BLaER1 (cell line): Measurements from ENCODE around the gene LASP1NB.

Experiments used
- H3K27ac ChIP-seq: shearing (Covaris generic); formaldehyde crosslinking; 2 replicates; pipeline ENCODE4 v1.8.1; 2022
- H3K27me3 ChIP-seq: shearing (Covaris generic); formaldehyde crosslinking; 2 replicates; pipeline ENCODE4 v1.8.1; 2022
- H3K36me3 ChIP-seq: shearing (Covaris generic); formaldehyde crosslinking; 2 replicates; pipeline ENCODE4 v1.8.1; 2022
- H3K4me1 ChIP-seq: shearing (Covaris generic); formaldehyde crosslinking; 2 replicates; pipeline ENCODE4 v1.8.1; 2022
- H3K4me2 ChIP-seq: shearing (Covaris generic); formaldehyde crosslinking; 2 replicates; pipeline ENCODE4 v1.8.1; 2022
- H3K4me3 ChIP-seq: shearing (Covaris generic); formaldehyde crosslinking; 2 replicates; pipeline ENCODE4 v1.8.1; 2022
- H3K9ac ChIP-seq: shearing (Covaris generic); formaldehyde crosslinking; 2 replicates; pipeline ENCODE4 v1.8.1; 2022
- H3K9me3 ChIP-seq: shearing (Covaris generic); formaldehyde crosslinking; 2 replicates; pipeline ENCODE4 v1.8.1; 2022
- H4K20me1 ChIP-seq: shearing (Covaris generic); formaldehyde crosslinking; 2 replicates; pipeline ENCODE4 v1.8.1; 2022
- Cebpa-rat ChIP-seq: shearing (Covaris generic); IDR thresholded peaks from 2 replicates; pipeline ENCODE4 v1.8.1; 2022

LASP1NB gene

GRCh38 chr17:38894276-38894675 is 31.1 kb upstream of the LASP1NB start:
- Histone ChIP-seq H3K9ac (no peak overlapping the region), H3K9me3 (no peaks in the 10 kb centered on the region), H3K4me1 (peaks cover 89% of the 10 kb centered on the region), H4K20me1 (peaks cover 7% of the 10 kb centered on the region; the same call in 1 of the 2 replicates), H3K4me3 (no peak overlapping the region), H3K36me3 (peaks cover 75% of the 10 kb centered on the region), H3K27me3 (no peaks in the 10 kb centered on the region), H3K27ac (peak overlapping the region; percentile 78), H3K4me2 (peak overlapping the region; percentile 65)
- no peak for TF ChIP-seq Cebpa-rat

DNA sequence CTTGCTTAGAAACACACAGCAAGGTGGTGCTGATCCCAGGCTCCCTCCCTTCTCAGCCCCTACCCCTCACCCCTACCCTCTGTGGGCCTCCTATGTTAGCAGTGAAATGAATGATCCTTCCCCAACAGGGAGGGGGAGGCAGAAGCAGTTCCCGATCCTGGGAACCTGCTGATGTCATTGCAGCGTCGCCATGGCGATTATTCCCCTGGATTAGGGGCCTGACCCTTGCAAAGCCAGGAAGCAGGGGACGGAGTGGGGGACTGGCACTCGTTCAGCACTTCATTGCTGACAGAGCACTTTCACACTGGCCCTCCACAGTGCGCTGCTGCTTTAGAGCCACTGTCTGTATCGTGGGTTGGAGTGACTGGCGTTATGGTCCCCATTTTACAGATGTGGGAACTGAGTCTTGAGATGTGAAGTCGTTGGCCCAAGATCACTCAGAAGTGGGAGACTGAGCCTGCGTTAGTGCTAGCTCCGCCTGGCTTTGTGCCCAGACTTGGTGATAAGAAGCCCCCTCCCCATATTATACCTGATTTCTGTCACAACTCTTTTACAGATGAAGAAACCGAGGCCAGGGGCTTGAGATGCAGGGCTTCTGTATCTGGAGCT is 29.0 kb upstream of the LASP1NB start:
- Histone ChIP-seq H3K27me3 (no peaks in the 10 kb centered on the region), H3K4me3 (no peak overlapping the region), H3K4me2 (peak overlapping the region; percentile 97), H3K4me1 (peaks cover 90% of the 10 kb centered on the region), H3K27ac (peak overlapping the region; percentile 98), H3K9ac (0 out of 2 replicates have a peak overlapping the region, but pooled peaks have one; percentile 80), H3K9me3 (no peaks in the 10 kb centered on the region), H3K36me3 (peaks cover 65% of the 10 kb centered on the region), H4K20me1 (no peaks in the 10 kb centered on the region)
- TF ChIP-seq Cebpa-rat = no peak

- peaks cover 90% of the 10 kb centered on the region for H3K4me1 ChIP-seq
- H3K36me3 ChIP-seq = peaks cover 64% of the 10 kb centered on the region
- peak overlapping the region; percentile 98 for H3K27ac ChIP-seq
- peak overlapping the region; percentile 97 for H3K4me2 ChIP-seq
- no peak for TF ChIP-seq Cebpa-rat
- H3K9me3 ChIP-seq = no peaks in the 10 kb centered on the region
- peak overlapping the region; percentile 80 for H3K9ac ChIP-seq
- H3K4me3 ChIP-seq = no peak overlapping the region
- no peaks in the 10 kb centered on the region for H4K20me1 ChIP-seq
- H3K27me3 ChIP-seq = no peaks in the 10 kb centered on the region
Observed at GRCh38 chr17:38897176-38897575, 28.2 kb upstream of the LASP1NB start.

GRCh38 chr17:38897671-38898290 is 27.6 kb upstream of the LASP1NB start:
- TF ChIP-seq Cebpa-rat = no peak
- Histone ChIP-seq H3K36me3 (peaks cover 64% of the 10 kb centered on the region), H3K9ac (peak overlapping the region; percentile 80), H3K9me3 (no peaks in the 10 kb centered on the region), H3K4me1 (peaks cover 90% of the 10 kb centered on the region), H3K4me2 (peak overlapping the region; percentile 97), H4K20me1 (no peaks in the 10 kb centered on the region), H3K4me3 (peak overlapping the region; percentile 54), H3K27ac (peak overlapping the region; percentile 98), H3K27me3 (no peaks in the 10 kb centered on the region)

GRCh38 chr17:38898291-38898679 is 27.1 kb upstream of the LASP1NB start:
- H3K4me3 ChIP-seq = peak overlapping the region; percentile 54
- H3K9ac ChIP-seq = peak overlapping the region; percentile 80
- no peaks in the 10 kb centered on the region for H4K20me1 ChIP-seq
- H3K4me1 ChIP-seq = peaks cover 86% of the 10 kb centered on the region
- peaks cover 64% of the 10 kb centered on the region for H3K36me3 ChIP-seq
- peak overlapping the region; percentile 97 for H3K4me2 ChIP-seq
- TF ChIP-seq Cebpa-rat = no peak
- H3K27ac ChIP-seq = peak overlapping the region; percentile 98
- H3K27me3 ChIP-seq = no peaks in the 10 kb centered on the region
- H3K9me3 ChIP-seq = no peaks in the 10 kb centered on the region

GRCh38 chr17:38898812-38899348 is 26.5 kb upstream of the LASP1NB start:
- peak overlapping the region; percentile 54 for H3K4me3 ChIP-seq
- H3K9me3 ChIP-seq = no peaks in the 10 kb centered on the region
- H4K20me1 ChIP-seq = no peaks in the 10 kb centered on the region
- no peaks in the 10 kb centered on the region for H3K27me3 ChIP-seq
- H3K27ac ChIP-seq = peak overlapping the region; percentile 98
- peaks cover 80% of the 10 kb centered on the region for H3K4me1 ChIP-seq
- no peak for TF ChIP-seq Cebpa-rat
- H3K4me2 ChIP-seq = peak overlapping the region; percentile 97
- H3K9ac ChIP-seq = peak overlapping the region; percentile 80
- H3K36me3 ChIP-seq = peaks cover 67% of the 10 kb centered on the region

GRCh38 chr17:38899421-38899820 is 26.0 kb upstream of the LASP1NB start:
- TF ChIP-seq Cebpa-rat = no peak
- Histone ChIP-seq H3K27me3 (no peaks in the 10 kb centered on the region), H3K9me3 (no peaks in the 10 kb centered on the region), H4K20me1 (no peaks in the 10 kb centered on the region), H3K4me2 (peak overlapping the region; percentile 97), H3K36me3 (peaks cover 67% of the 10 kb centered on the region), H3K27ac (peak overlapping the region; percentile 98), H3K4me3 (peak overlapping the region; percentile 54), H3K9ac (peak overlapping the region; percentile 80), H3K4me1 (peaks cover 74% of the 10 kb centered on the region)

DNA sequence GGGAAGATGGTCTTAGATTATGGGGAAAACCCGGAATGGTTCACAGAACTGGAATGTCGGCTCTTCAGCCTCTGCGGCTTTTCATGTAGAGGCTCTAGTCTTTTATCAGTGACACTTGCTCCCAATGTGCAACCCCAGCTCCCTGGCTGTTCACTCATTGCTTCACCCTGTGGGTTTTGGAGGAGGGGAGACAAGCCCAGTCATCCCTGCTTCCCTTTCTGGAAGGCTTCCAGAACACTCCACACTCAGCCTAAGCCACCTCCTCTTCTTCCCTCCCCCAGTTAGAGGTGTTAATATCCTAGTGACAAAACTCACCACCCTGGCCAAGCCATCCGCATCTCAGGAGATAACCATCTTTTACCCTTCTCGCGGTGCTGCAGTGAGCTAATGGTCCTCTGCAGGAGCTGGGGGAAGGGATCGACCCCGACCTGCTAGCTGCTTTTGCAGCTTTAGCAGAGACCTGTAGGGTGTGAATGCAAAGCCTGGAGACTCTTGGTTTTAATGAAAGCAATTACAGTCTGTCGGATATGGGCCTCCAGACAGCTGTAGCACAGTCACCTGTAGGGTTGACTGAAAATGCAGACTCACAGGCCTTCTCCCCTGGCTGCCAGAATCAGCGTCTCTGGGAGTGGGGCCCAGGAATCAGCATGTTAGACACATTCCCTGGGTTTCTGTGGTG is 24.3 kb upstream of the LASP1NB start:
- H3K36me3 ChIP-seq = peaks cover 63% of the 10 kb centered on the region
- peak overlapping the region; percentile 97 for H3K4me2 ChIP-seq
- peak; percentile 91 for TF ChIP-seq Cebpa-rat
- H4K20me1 ChIP-seq = 0 out of 2 replicates have a peak, but pooled peaks cover 5% of the 10 kb centered on the region
- no peaks in the 10 kb centered on the region for H3K27me3 ChIP-seq
- H3K4me3 ChIP-seq = 0 out of 2 replicates have a peak overlapping the region, but pooled peaks have one; percentile 22
- peak overlapping the region; percentile 32; the same call in 1 of the 2 replicates for H3K9ac ChIP-seq
- no peaks in the 10 kb centered on the region; the same call in 1 of the 2 replicates for H3K9me3 ChIP-seq
- peak overlapping the region; percentile 71 for H3K27ac ChIP-seq
- H3K4me1 ChIP-seq = peaks cover 79% of the 10 kb centered on the region

GRCh38 chr17:38903404-38903803 is 22.0 kb upstream of the LASP1NB start:
- Histone ChIP-seq H3K4me1 (peaks cover 79% of the 10 kb centered on the region), H4K20me1 (0 out of 2 replicates have a peak, but pooled peaks cover 5% of the 10 kb centered on the region), H3K4me2 (no peak overlapping the region), H3K36me3 (peaks cover 58% of the 10 kb centered on the region), H3K27ac (no peak overlapping the region), H3K9me3 (no peaks in the 10 kb centered on the region; the same call in 1 of the 2 replicates), H3K9ac (no peak overlapping the region), H3K4me3 (no peak overlapping the region), H3K27me3 (no peaks in the 10 kb centered on the region)
- no peak for TF ChIP-seq Cebpa-rat

DNA sequence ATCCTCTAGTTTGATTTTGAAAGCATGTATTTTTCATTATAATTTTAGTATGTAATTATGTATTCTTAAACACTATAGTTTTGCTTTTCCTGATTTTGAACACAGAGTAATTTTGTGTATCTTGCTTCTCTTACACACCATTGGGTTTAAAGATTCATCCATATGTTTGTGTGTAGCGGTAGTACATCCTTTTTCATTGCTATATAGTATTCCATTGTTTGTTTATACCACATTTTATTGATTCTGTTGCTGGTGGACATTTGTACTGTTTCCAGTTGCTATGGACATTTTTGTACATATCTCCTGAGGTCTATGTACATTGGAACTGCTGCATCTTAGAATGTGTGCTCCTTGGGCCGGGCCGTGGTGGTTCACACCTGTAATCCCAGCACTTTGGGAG is 20.5 kb upstream of the LASP1NB start:
- no peak overlapping the region for H3K27ac ChIP-seq
- H3K9ac ChIP-seq = no peak overlapping the region

More for the DNA sequence above, 20.5 kb upstream of the LASP1NB start:
- no peak for TF ChIP-seq Cebpa-rat
- H3K4me1 ChIP-seq = peaks cover 77% of the 10 kb centered on the region
- H3K27me3 ChIP-seq = no peaks in the 10 kb centered on the region
- no peaks in the 10 kb centered on the region; the same call in 1 of the 2 replicates for H3K9me3 ChIP-seq
- H3K4me3 ChIP-seq = no peak overlapping the region
- 0 out of 2 replicates have a peak, but pooled peaks cover 5% of the 10 kb centered on the region for H4K20me1 ChIP-seq
- H3K36me3 ChIP-seq = peaks cover 63% of the 10 kb centered on the region
- H3K4me2 ChIP-seq = no peak overlapping the region
